IPS-20b (cell line): ENCODE results near the gene MACROD2.
"Not testable (repeated sequence)": the region's sequence is repeated elsewhere in the genome, so short reads cannot be mapped to it uniquely, and the experiment has no call there.

Source experiments
- H3K27ac ChIP-seq: one replicate; pipeline ENCODE4 v1.5.1; 2013; ENCODE audit warnings: low read length
- H3K27me3 ChIP-seq: 2 replicates; pipeline ENCODE4 v1.6.1; 2013; ENCODE audit warnings: mild to moderate bottlenecking, low read length, inconsistent platforms; ENCODE audit not compliant: insufficient read depth
- H3K36me3 ChIP-seq: 2 replicates; pipeline ENCODE4 v1.6.1; 2013; ENCODE audit warnings: low read depth, mild to moderate bottlenecking, inconsistent platforms, low read length, moderate library complexity; ENCODE audit not compliant: insufficient read depth
- H3K4me1 ChIP-seq: 2 replicates; pipeline ENCODE4 v1.6.1; 2013; ENCODE audit warnings: mild to moderate bottlenecking, control low read depth, inconsistent platforms, low read length, moderate library complexity; ENCODE audit not compliant: insufficient read depth
- H3K4me3 ChIP-seq: 2 replicates; pipeline ENCODE4 v1.5.1; 2013; ENCODE audit warnings: mild to moderate bottlenecking, low read length, inconsistent platforms
- H3K9ac ChIP-seq: 2 replicates; pipeline ENCODE4 v1.6.1; 2013; ENCODE audit warnings: low read depth, mild to moderate bottlenecking, inconsistent platforms, low read length, moderate library complexity
- H3K9me3 ChIP-seq: 2 replicates; pipeline ENCODE4 v1.6.1; 2013; ENCODE audit warnings: mild to moderate bottlenecking, low read depth, low read length, inconsistent platforms; ENCODE audit not compliant: insufficient read depth

MACROD2 gene

GRCh38 chr20:14005996-14006395 lies 10.7 kb downstream of the MACROD2 start:
- no peak overlapping the region for H3K27ac ChIP-seq
- H3K9me3 ChIP-seq, result no peaks in the 10 kb centered on the region
- H3K27me3 ChIP-seq, result no peaks in the 10 kb centered on the region
- H3K4me3 ChIP-seq, result no peak overlapping the region
- H3K4me1 ChIP-seq, result no peaks in the 10 kb centered on the region
- H3K36me3 ChIP-seq, result no peaks in the 10 kb centered on the region
- no peak overlapping the region for H3K9ac ChIP-seq

- Histone ChIP-seq H3K4me1 (no peaks in the 10 kb centered on the region), H3K27me3 (no peaks in the 10 kb centered on the region), H3K9ac (no peak overlapping the region), H3K9me3 (no peaks in the 10 kb centered on the region), H3K4me3 (no peak overlapping the region), H3K27ac (no peak overlapping the region), H3K36me3 (no peaks in the 10 kb centered on the region)
Measured at GRCh38 chr20:14009208-14009607, 13.9 kb downstream of the MACROD2 start.

DNA sequence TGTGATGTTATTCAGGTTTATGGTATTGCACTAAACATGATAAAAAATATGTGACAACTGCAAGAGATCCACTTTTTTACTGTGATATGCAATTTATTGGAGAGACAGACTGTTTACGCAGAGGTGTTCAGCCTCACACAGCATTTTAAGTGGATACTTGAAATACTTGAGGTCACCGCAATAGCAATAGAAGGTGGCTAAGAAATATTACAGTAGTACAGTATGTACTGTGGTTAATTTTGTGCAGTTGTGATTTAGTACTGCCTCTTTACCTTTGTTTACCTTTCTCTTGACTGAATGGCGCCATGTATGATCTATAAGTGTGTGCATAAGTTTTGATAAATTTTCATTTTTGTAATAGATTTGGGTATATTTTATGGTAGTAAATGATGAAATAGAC lies 17.4 kb downstream of the MACROD2 start:
- Histone ChIP-seq H3K27ac (no peak overlapping the region), H3K36me3 (no peaks in the 10 kb centered on the region), H3K4me3 (no peak overlapping the region), H3K9me3 (peaks cover 4% of the 10 kb centered on the region; the same call in 1 of the 2 replicates), H3K9ac (no peak overlapping the region), H3K4me1 (no peaks in the 10 kb centered on the region), H3K27me3 (no peaks in the 10 kb centered on the region)

GRCh38 chr20:14030991-14031390 lies 35.7 kb downstream of the MACROD2 start:
- Histone ChIP-seq H3K9me3 (no peaks in the 10 kb centered on the region), H3K36me3 (no peaks in the 10 kb centered on the region), H3K4me1 (no peaks in the 10 kb centered on the region), H3K27me3 (no peaks in the 10 kb centered on the region), H3K4me3 (no peak overlapping the region), H3K9ac (no peak overlapping the region), H3K27ac (no peak overlapping the region)

DNA sequence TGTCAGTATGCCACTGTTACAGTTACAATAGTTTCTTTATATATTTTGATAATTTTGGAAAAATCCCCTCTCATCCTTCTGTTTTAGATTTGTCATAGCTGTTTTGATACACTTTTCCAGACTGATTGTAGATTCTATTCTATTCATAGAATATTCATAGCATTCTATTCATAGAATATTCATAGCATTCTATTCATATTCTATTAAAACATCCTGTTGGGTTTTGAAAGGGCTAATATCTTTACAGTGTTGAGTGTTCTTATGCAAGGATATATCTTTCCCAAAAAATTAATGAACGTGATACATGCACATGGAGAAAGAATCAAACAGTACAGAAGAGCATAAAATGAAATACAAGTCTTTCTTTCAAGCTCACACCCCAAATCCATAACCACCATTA lies 38.0 kb downstream of the MACROD2 start:
- H3K36me3 ChIP-seq, result no peaks in the 10 kb centered on the region
- no peak overlapping the region for H3K9ac ChIP-seq
- H3K9me3 ChIP-seq, result no peaks in the 10 kb centered on the region
- H3K27ac ChIP-seq, result no peak overlapping the region
- H3K27me3 ChIP-seq, result no peaks in the 10 kb centered on the region
- H3K4me1 ChIP-seq, result no peaks in the 10 kb centered on the region
- no peak overlapping the region for H3K4me3 ChIP-seq

GRCh38 chr20:14036567-14036966 lies 41.3 kb downstream of the MACROD2 start:
- H3K4me3 ChIP-seq, result no peak overlapping the region
- H3K36me3 ChIP-seq, result no peaks in the 10 kb centered on the region
- no peaks in the 10 kb centered on the region for H3K9me3 ChIP-seq
- H3K9ac ChIP-seq, result no peak overlapping the region
- H3K27me3 ChIP-seq, result no peaks in the 10 kb centered on the region
- H3K4me1 ChIP-seq, result no peaks in the 10 kb centered on the region
- H3K27ac ChIP-seq, result no peak overlapping the region

DNA sequence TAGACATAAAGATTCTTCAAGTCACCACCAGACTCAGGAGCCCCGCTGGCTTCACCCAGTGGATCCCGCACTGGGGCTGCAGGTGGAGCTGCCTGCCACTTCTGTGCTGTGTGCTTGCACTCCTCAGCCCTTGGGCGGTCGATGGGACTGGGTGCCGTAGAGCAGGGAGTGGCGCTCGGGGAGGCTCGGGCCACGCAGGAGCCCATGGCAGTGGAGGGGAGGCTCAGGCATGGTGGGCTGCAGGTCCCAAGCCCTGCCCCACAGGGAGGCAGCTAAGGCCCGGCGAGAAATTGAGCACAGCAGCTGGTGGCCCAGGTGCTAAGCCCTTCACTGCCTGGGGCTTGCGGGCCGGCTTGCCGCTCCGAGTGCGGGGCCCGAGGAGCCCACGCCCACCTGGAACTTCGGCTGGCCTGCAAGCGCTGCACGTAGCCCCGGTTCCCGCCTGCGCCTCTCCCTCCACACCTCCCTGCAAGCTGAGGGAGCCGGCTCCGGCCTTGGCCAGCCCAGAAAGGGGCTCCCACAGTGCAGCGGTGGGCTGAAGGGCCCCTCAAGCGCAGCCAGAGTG lies 49.5 kb downstream of the MACROD2 start:
- not testable (repeated sequence) for H3K27me3 ChIP-seq, H3K9me3 ChIP-seq, H3K4me1 ChIP-seq, H3K27ac ChIP-seq, H3K9ac ChIP-seq, H3K4me3 ChIP-seq, H3K36me3 ChIP-seq

DNA sequence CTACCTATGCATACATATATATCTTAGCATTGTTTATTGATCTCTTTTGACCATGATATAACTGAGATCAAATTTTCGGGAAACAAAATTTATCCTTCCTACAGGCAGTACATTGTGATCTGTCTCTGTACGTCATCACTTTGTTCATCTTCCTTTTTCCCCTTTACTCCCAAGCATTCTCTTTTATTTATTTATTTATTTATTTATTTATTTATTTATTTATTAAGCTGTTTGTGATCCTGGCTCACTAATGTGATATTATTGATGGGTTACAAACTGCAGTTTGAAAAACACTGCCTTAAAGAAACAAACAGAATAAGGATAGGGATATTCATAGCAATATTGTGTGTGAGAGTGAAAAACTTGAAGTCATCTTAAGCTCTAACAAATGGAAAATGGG lies 51.2 kb downstream of the MACROD2 start:
- H3K27ac ChIP-seq, result no peak overlapping the region
- H3K4me3 ChIP-seq, result no peak overlapping the region
- H3K9me3 ChIP-seq, result no peaks in the 10 kb centered on the region
- no peaks in the 10 kb centered on the region for H3K4me1 ChIP-seq
- no peak overlapping the region for H3K9ac ChIP-seq
- H3K36me3 ChIP-seq, result no peaks in the 10 kb centered on the region
- no peaks in the 10 kb centered on the region for H3K27me3 ChIP-seq

DNA sequence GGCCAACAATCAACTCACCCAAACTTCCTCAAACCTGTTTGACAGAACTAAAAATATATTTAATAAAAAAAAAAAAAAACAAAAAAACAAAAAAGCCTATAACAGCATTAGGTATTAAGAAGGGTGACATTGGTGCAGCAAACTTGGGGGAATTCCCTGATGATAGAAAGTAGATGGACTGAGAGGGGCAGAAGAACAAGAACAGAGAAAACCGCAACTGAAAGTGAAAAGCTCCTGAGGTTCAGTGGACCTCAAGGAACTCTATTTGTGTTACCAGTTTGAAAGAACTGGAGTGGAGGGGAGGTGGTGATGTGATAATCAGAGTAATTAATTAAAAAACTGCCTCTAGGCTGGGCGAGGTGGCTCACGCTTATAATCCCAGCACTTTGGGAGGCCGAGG lies 53.8 kb downstream of the MACROD2 start:
- Histone ChIP-seq H3K9ac (no peak overlapping the region), H3K27ac (no peak overlapping the region), H3K4me3 (no peak overlapping the region), H3K4me1 (no peaks in the 10 kb centered on the region), H3K36me3 (no peaks in the 10 kb centered on the region), H3K9me3 (no peaks in the 10 kb centered on the region), H3K27me3 (no peaks in the 10 kb centered on the region)

- Histone ChIP-seq H3K27me3 (no peaks in the 10 kb centered on the region), H3K36me3 (no peaks in the 10 kb centered on the region), H3K4me1 (no peaks in the 10 kb centered on the region), H3K9ac (no peak overlapping the region), H3K27ac (no peak overlapping the region), H3K9me3 (no peaks in the 10 kb centered on the region), H3K4me3 (no peak overlapping the region)
Measured at GRCh38 chr20:14051454-14051853, 56.1 kb downstream of the MACROD2 start.

DNA sequence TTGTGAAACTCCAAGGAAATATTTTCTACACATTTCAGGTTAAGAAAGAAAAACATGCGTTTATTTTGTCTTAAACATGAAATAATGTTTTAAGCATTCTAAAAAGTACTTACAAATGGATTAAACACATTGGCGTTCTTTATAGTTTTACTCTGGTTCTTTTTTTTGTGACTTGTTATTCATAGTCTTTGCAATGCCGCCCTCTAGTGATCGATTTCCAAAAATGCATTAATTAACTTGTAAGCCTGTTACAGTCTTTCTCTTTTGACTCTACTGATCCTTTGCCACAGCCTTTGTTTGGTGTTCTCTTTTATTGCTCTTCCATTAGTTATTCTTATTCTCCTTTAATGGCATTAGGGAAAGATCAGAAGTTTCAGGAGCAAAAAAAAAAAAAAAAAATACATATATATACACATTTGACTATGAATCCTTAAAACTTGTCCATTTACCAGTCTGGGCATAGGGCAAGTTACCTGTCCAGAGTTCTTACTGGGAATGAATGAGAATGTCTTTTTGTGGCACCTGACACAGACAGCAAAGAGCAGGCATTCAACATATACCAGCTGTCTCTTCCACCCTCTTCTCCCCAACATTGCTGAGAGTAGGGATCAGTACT lies 59.9 kb downstream of the MACROD2 start:
- H3K9me3 ChIP-seq, result no peaks in the 10 kb centered on the region
- H3K4me1 ChIP-seq, result no peaks in the 10 kb centered on the region
- no peak overlapping the region for H3K4me3 ChIP-seq
- no peak overlapping the region for H3K9ac ChIP-seq
- no peak overlapping the region for H3K27ac ChIP-seq
- H3K27me3 ChIP-seq, result no peaks in the 10 kb centered on the region
- no peaks in the 10 kb centered on the region for H3K36me3 ChIP-seq

GRCh38 chr20:14062171-14062570 lies 66.9 kb downstream of the MACROD2 start:
- H3K9me3 ChIP-seq, result no peaks in the 10 kb centered on the region
- no peaks in the 10 kb centered on the region for H3K36me3 ChIP-seq
- peaks cover 7% of the 10 kb centered on the region; the same call in 1 of the 2 replicates for H3K4me1 ChIP-seq
- no peaks in the 10 kb centered on the region for H3K27me3 ChIP-seq
- H3K4me3 ChIP-seq, result no peak overlapping the region
- H3K27ac ChIP-seq, result no peak overlapping the region
- no peak overlapping the region for H3K9ac ChIP-seq
